Osteocyte (in vitro differentiated cells): Measurements from ENCODE around the gene UBAP2. TPM values are rescaled to one million over a fixed set of nuclear protein-coding genes. Genes with fewer than 3 reads are reported as not detected.

Experiments used
- DNase-seq: peaks from one replicate; pipeline ENCODE4 v3.0.0; 2021; ENCODE audit warnings: mixed read lengths; ENCODE audit not compliant: unreplicated experiment; ENCODE audit errors: extremely low spot score
- H3K27ac Mint-ChIP-seq: one replicate; pipeline ENCODE4 v1.8.0; 2021; ENCODE audit warnings: mild to moderate bottlenecking, mixed read lengths; ENCODE audit not compliant: unreplicated experiment
- H3K27me3 Mint-ChIP-seq: one replicate; pipeline ENCODE4 v1.8.0; 2021; ENCODE audit warnings: mixed read lengths; ENCODE audit not compliant: unreplicated experiment
- H3K36me3 Mint-ChIP-seq: one replicate; pipeline ENCODE4 v1.8.0; 2021; ENCODE audit warnings: mixed read lengths; ENCODE audit not compliant: unreplicated experiment
- H3K4me1 Mint-ChIP-seq: one replicate; pipeline ENCODE4 v1.8.0; 2021; ENCODE audit warnings: mixed read lengths; ENCODE audit not compliant: unreplicated experiment
- H3K4me3 Mint-ChIP-seq: one replicate; pipeline ENCODE4 v1.8.0; 2021; ENCODE audit warnings: mild to moderate bottlenecking, moderate library complexity, mixed read lengths; ENCODE audit not compliant: unreplicated experiment
- H3K9me3 Mint-ChIP-seq: one replicate; pipeline ENCODE4 v1.8.0; 2021; ENCODE audit warnings: mixed read lengths; ENCODE audit not compliant: unreplicated experiment
- total RNA-seq: library from RNA; stranded (reverse); gene quantifications from 2 replicates; pipeline ENCODE4 v1.2.1, GENCODE V29; 2021
- TF ChIP-seq, protein P1 (sequence below): fragments of 200-600 bp; sonication (generic); IDR thresholded peaks from 2 replicates; pipeline ENCODE4 v1.5.0; 2021; ENCODE audit warnings: antibody characterized with exemption, mild to moderate bottlenecking, moderate library complexity

UBAP2 gene
- total RNA-seq, 1 donor from 2014 or later = 39.9 TPM

DNA sequence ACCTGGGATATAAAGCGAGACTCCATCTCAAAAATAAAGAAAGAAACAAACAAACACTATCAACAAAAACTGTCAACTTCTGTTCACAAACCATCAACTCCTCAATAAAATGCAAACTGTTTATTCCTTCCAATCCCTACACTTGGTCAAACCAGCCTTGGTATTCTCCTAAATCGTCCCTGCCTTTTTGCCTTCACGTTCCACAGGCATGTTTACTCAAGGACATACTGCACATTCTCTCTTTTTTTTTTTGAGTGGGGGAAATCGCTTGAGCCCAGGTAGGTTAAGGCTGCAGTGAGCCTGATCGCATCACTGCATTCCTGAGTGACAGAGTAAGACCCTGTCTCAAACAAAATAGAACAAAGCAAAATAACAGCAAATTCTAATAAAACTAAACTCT lies 13.0 kb downstream of the UBAP2 start:
- no peaks in the 10 kb centered on the region for H3K27me3 Mint-ChIP-seq
- DNase-seq = no peak
- H3K27ac Mint-ChIP-seq = peak overlapping the region; percentile 73
- no peaks in the 10 kb centered on the region for H3K9me3 Mint-ChIP-seq
- peaks cover 42% of the 10 kb centered on the region for H3K4me1 Mint-ChIP-seq
- peaks cover 5% of the 10 kb centered on the region for H3K36me3 Mint-ChIP-seq
- no peak overlapping the region for H3K4me3 Mint-ChIP-seq
- TF ChIP-seq, protein P1, sequence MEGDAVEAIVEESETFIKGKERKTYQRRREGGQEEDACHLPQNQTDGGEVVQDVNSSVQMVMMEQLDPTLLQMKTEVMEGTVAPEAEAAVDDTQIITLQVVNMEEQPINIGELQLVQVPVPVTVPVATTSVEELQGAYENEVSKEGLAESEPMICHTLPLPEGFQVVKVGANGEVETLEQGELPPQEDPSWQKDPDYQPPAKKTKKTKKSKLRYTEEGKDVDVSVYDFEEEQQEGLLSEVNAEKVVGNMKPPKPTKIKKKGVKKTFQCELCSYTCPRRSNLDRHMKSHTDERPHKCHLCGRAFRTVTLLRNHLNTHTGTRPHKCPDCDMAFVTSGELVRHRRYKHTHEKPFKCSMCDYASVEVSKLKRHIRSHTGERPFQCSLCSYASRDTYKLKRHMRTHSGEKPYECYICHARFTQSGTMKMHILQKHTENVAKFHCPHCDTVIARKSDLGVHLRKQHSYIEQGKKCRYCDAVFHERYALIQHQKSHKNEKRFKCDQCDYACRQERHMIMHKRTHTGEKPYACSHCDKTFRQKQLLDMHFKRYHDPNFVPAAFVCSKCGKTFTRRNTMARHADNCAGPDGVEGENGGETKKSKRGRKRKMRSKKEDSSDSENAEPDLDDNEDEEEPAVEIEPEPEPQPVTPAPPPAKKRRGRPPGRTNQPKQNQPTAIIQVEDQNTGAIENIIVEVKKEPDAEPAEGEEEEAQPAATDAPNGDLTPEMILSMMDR = no peak

DNA sequence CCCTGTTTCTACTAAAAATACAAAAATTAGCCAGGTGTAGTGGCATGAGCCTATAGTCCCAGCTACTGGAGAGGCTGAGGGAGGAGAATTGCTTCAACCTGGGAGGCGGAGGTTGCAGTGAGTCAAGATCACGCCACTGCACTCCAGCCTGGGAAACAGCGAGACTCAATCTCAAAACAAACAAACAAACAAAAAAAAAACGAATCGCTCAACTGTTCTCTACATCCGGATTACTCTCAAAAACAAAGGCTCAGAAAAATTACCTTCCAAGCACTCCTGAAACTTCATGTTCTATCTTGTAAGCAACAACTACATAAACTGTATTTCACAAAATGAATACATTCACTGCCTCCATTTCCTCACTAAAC lies 14.0 kb downstream of the UBAP2 start:
- peaks cover 42% of the 10 kb centered on the region for H3K4me1 Mint-ChIP-seq
- H3K36me3 Mint-ChIP-seq = peaks cover 5% of the 10 kb centered on the region
- peak overlapping the region; percentile 81 for H3K27ac Mint-ChIP-seq
- H3K27me3 Mint-ChIP-seq = no peaks in the 10 kb centered on the region
- no peak overlapping the region for H3K4me3 Mint-ChIP-seq
- H3K9me3 Mint-ChIP-seq = no peaks in the 10 kb centered on the region
- DNase-seq = no peak
- TF ChIP-seq, protein P1 = no peak

DNA sequence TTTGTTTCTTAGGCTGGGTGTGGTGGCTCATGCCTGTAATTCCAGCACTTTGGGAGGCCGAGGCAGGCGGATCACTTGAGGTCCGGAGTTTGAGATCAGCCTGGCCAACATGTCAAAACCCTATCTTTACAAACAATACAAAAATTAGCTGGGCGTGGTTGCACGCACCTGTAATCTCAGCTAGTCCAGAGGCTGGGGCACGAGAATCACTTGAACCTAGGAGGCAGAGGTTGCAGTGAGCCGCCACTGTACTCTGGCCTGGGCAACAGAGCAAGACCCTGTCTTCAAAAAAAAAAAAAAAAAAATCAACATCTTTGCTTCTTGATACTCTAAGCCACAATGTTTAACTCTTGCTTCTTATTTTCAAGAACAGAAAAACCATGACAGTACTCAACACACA lies 16.1 kb downstream of the UBAP2 start:
- H3K27ac Mint-ChIP-seq = no peak overlapping the region
- DNase-seq = no peak

DNA sequence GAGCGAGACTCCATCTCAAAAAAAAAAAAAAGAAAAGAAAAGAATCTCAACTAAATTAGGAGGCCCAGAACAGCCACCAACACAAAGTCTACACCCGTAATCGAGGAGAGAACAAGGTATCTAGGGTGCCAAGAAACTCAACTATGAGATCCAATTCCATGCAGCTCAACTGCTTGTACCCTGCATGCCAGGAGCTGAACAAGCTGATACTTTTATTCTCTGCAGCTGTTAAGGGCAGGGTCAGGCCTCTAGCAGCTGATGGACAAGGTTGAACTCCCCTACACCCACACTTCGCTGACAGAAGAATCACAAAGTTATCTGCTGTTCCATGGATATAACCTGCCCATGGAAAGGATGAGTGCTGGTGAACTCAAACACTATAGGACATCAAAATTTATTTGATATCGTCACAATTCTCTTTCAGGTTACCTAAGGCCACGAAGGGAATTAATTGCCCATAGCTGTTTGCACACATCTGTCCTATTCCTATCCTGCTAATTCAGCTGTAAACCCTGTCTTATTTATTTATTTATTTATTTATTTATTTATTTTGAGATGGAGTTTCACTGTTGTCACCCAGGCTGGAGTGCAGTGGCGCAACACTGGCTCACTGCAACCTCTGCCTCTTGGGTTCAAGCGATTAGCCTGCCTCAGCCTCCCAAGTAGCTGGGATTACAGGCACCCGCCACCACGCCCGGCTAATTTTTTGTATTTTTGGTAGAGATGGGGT lies 20.7 kb downstream of the UBAP2 start:
- no peaks in the 10 kb centered on the region for H3K27me3 Mint-ChIP-seq
- H3K9me3 Mint-ChIP-seq = no peaks in the 10 kb centered on the region
- H3K4me3 Mint-ChIP-seq = no peak overlapping the region
- no peak overlapping the region for H3K27ac Mint-ChIP-seq
- peaks cover 5% of the 10 kb centered on the region for H3K36me3 Mint-ChIP-seq
- TF ChIP-seq, protein P1 = no peak
- DNase-seq = no peak
- peaks cover 15% of the 10 kb centered on the region for H3K4me1 Mint-ChIP-seq

More for the DNA sequence above, 16.1 kb downstream of the UBAP2 start:
- Mint-ChIP-seq H3K9me3 (no peaks in the 10 kb centered on the region), H3K4me1 (peaks cover 42% of the 10 kb centered on the region), H3K27me3 (no peaks in the 10 kb centered on the region), H3K4me3 (no peak overlapping the region), H3K36me3 (peaks cover 8% of the 10 kb centered on the region)
- TF ChIP-seq, protein P1 = no peak

DNA sequence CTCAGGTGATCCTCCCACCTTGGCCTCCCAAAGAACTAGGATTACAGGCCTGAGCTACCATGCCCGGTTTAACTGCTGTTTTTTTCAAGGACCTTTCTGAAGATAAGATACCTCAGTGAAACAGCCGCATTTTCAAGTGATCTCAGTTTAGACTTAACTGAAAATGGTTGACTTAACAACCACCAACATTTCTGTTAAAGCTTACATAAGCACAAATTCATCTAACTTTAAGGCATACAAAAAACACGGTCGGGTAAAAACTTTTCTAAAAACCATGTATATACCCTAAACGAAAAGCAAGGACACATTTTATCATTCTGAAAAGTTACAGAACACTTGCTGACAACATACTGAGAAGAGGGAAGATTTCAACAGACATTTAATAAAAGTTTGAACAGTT lies 22.9 kb downstream of the UBAP2 start:
- Mint-ChIP-seq H3K4me3 (no peak overlapping the region), H3K36me3 (peaks cover 5% of the 10 kb centered on the region), H3K27ac (no peak overlapping the region), H3K27me3 (no peaks in the 10 kb centered on the region), H3K4me1 (peaks cover 10% of the 10 kb centered on the region), H3K9me3 (no peaks in the 10 kb centered on the region)
- no peak for DNase-seq
- TF ChIP-seq, protein P1 = no peak
